DND-41 (cell line): ENCODE results near the gene C9orf50.
A peak's percentile ranks its signal among the peaks of the same experiment; 100 is the strongest.

Source experiments
- ATAC-seq: fragments of 200-7000 bp; cut with Tn5 transposase; 3 replicates; pipeline ENCODE4 v1.9.1; 2021; ENCODE audit warnings: low read depth; ENCODE audit not compliant: insufficient read depth
- DNase-seq: peaks from one replicate; pipeline ENCODE4 v3.0.0-alpha.2; 2020
- H2AFZ ChIP-seq: 2 replicates; pipeline ENCODE4 v1.6.0; 2012; ENCODE audit warnings: low read depth, low read length
- H3K27ac ChIP-seq: 2 replicates; pipeline ENCODE4 v1.5.1; 2012; ENCODE audit warnings: low read length, inconsistent platforms
- H3K27me3 ChIP-seq: fragments of 200-600 bp; sonication (generic); 2 replicates; pipeline ENCODE4 v1.6.0; 2012; ENCODE audit warnings: low read length, mild to moderate bottlenecking, inconsistent platforms; ENCODE audit not compliant: insufficient read depth, poor library complexity
- H3K36me3 ChIP-seq: 2 replicates; pipeline ENCODE4 v1.5.1; 2012; ENCODE audit warnings: low read length, inconsistent platforms; ENCODE audit not compliant: insufficient read depth
- H3K4me1 ChIP-seq: 2 replicates; pipeline ENCODE4 v1.5.1; 2012; ENCODE audit warnings: mild to moderate bottlenecking, low read length; ENCODE audit not compliant: insufficient read depth
- H3K4me2 ChIP-seq: 2 replicates; pipeline ENCODE4 v1.6.0; 2012; ENCODE audit warnings: mild to moderate bottlenecking, moderate library complexity, low read length, inconsistent platforms; ENCODE audit not compliant: insufficient read depth
- H3K4me3 ChIP-seq, 2 experiments: fragments of 200-600 bp in 1 of 2; shearing (Covaris generic) in 1 of 2; 2 replicates each; pipeline ENCODE4 v1.5.1; 2012 to 2016; ENCODE audit warnings: inconsistent platforms in 2 of 2, low read length in 2 of 2, mild to moderate bottlenecking in 2 of 2, low read depth in 1 of 2, moderate library complexity in 1 of 2
- H3K79me2 ChIP-seq: 2 replicates; pipeline ENCODE4 v1.6.0; 2012; ENCODE audit warnings: low read length, inconsistent platforms; ENCODE audit not compliant: insufficient read depth
- H3K9ac ChIP-seq: 2 replicates; pipeline ENCODE4 v1.6.0; 2012; ENCODE audit warnings: low read depth, mild to moderate bottlenecking, inconsistent platforms, low read length, moderate library complexity
- H3K9me3 ChIP-seq: 2 replicates; pipeline ENCODE4 v1.5.1; 2012; ENCODE audit warnings: low read length, moderate library complexity, mild to moderate bottlenecking, inconsistent platforms; ENCODE audit not compliant: insufficient read depth, severe bottlenecking
- H4K20me1 ChIP-seq: 2 replicates; pipeline ENCODE4 v1.6.0; 2012; ENCODE audit warnings: low read length; ENCODE audit not compliant: insufficient read depth
- CTCF ChIP-seq: IDR thresholded peaks from 2 replicates; pipeline ENCODE4 v1.5.1; 2012; ENCODE audit warnings: borderline replicate concordance, low read length, moderate library complexity, mild to moderate bottlenecking; ENCODE audit not compliant: poor library complexity, severe bottlenecking; ENCODE audit errors: extremely low read depth
- EZH2 ChIP-seq: IDR thresholded peaks from 3 replicates; pipeline ENCODE4 v1.6.1; 2012; ENCODE audit warnings: borderline replicate concordance, low read depth, mild to moderate bottlenecking, moderate library complexity, low read length, inconsistent platforms; ENCODE audit not compliant: severe bottlenecking

The C9orf50 gene

GRCh38 chr9:129619787-129620668 is 873 bp downstream of the C9orf50 start:
- Histone ChIP-seq H3K27me3 (peaks cover 25% of the 10 kb centered on the region), H3K9ac (peak overlapping the region; percentile 47; the same call in 1 of the 2 replicates), H3K79me2 (no peaks in the 10 kb centered on the region), H3K4me1 (peaks cover 23% of the 10 kb centered on the region), H4K20me1 (no peaks in the 10 kb centered on the region), H3K4me3 (peak overlapping the region in 1 of 2 experiments; percentile 45; a peak in 2 of 4 replicates), H3K27ac (no peak overlapping the region), H3K36me3 (no peaks in the 10 kb centered on the region), H2AFZ (no peak overlapping the region; the same call in 1 of the 2 replicates), H3K4me2 (peak overlapping the region; percentile 57), H3K9me3 (no peaks in the 10 kb centered on the region)
- ATAC-seq (peak; percentile 60), DNase-seq (peak; percentile 38)
- TF ChIP-seq EZH2 (peak; percentile 70), CTCF (peak; percentile 26)

GRCh38 chr9:129617167-129617566 is 3.7 kb downstream of the C9orf50 start:
- DNase-seq (no peak), ATAC-seq (peak; percentile 33; the same call in 1 of the 3 replicates)
- Histone ChIP-seq H3K4me1 (peaks cover 12% of the 10 kb centered on the region), H3K4me2 (no peak overlapping the region), H3K9me3 (no peaks in the 10 kb centered on the region), H3K9ac (no peak overlapping the region), H3K27me3 (peaks cover 25% of the 10 kb centered on the region), H3K4me3 (no peak overlapping the region), H4K20me1 (no peaks in the 10 kb centered on the region), H3K27ac (no peak overlapping the region), H2AFZ (no peak overlapping the region), H3K36me3 (no peaks in the 10 kb centered on the region), H3K79me2 (no peaks in the 10 kb centered on the region)
- TF ChIP-seq EZH2: no peak
- peak; percentile 52 for TF ChIP-seq CTCF

- no peak for ATAC-seq
- DNase-seq: no peak
- Histone ChIP-seq H3K9ac (no peak overlapping the region), H3K27ac (no peak overlapping the region), H3K36me3 (no peaks in the 10 kb centered on the region), H2AFZ (no peak overlapping the region), H4K20me1 (no peaks in the 10 kb centered on the region), H3K4me2 (no peak overlapping the region), H3K27me3 (peaks cover 17% of the 10 kb centered on the region), H3K9me3 (no peaks in the 10 kb centered on the region), H3K79me2 (no peaks in the 10 kb centered on the region), H3K4me1 (peaks cover 18% of the 10 kb centered on the region), H3K4me3 (no peak overlapping the region)
- TF ChIP-seq EZH2: no peak
- no peak for TF ChIP-seq CTCF
Measured at GRCh38 chr9:129615407-129616285, 5.3 kb downstream of the C9orf50 start.
